ENCODE data around the gene ARL4C. TPM values are rescaled to one million over a fixed set of nuclear protein-coding genes. Genes with fewer than 3 reads are reported as not detected.
A peak's percentile ranks its signal among the peaks of the same experiment; 100 is the strongest.

ARL4C gene
- total RNA-seq, 1 donor = 133 TPM

- no peaks in the 10 kb centered on the region for H3K27me3 ChIP-seq (ENCODE audit: insufficient read depth, low read length)
- DNase-seq (ENCODE audit: insufficient read length, low spot score, missing footprints) = no peak
- H3K36me3 ChIP-seq (ENCODE audit: insufficient read depth, low read length) = no peaks in the 10 kb centered on the region
- H3K79me2 ChIP-seq (ENCODE audit: insufficient read depth, low read length) = no peaks in the 10 kb centered on the region
- H3K4me3 ChIP-seq (ENCODE audit: insufficient read depth, low read length) = no peak overlapping the region
- no peak overlapping the region for H3K4me2 ChIP-seq (ENCODE audit: insufficient read depth, low read length)
- TF ChIP-seq CTCF (IDR thresholded peaks at IDR 0.05; ENCODE audit: extremely low read depth, low read depth, low read length) = no peak
- H3K4me1 ChIP-seq (ENCODE audit: insufficient read depth, low read length) = peaks cover 16% of the 10 kb centered on the region
- H3K9me3 ChIP-seq (ENCODE audit: low read depth, low read length) = peaks cover 2% of the 10 kb centered on the region
- no peak overlapping the region for H3K27ac ChIP-seq (ENCODE audit: low read depth, low read length)
- no peak overlapping the region for H2AFZ ChIP-seq (ENCODE audit: low read length)
- no peaks in the 10 kb centered on the region for H4K20me1 ChIP-seq (ENCODE audit: insufficient read depth, low read length)
Observed at GRCh38 chr2:234468503-234468902, 28.4 kb downstream of the ARL4C start.

- Histone ChIP-seq H3K9me3 (ENCODE audit: low read depth, low read length) (peaks cover 2% of the 10 kb centered on the region), H3K79me2 (ENCODE audit: insufficient read depth, low read length) (no peaks in the 10 kb centered on the region), H3K36me3 (ENCODE audit: insufficient read depth, low read length) (no peaks in the 10 kb centered on the region), H3K4me3 (ENCODE audit: insufficient read depth, low read length) (no peak overlapping the region), H4K20me1 (ENCODE audit: insufficient read depth, low read length) (no peaks in the 10 kb centered on the region), H2AFZ (ENCODE audit: low read length) (no peak overlapping the region), H3K27me3 (ENCODE audit: insufficient read depth, low read length) (no peaks in the 10 kb centered on the region), H3K4me2 (ENCODE audit: insufficient read depth, low read length) (no peak overlapping the region), H3K4me1 (ENCODE audit: insufficient read depth, low read length) (peaks cover 16% of the 10 kb centered on the region), H3K27ac (ENCODE audit: low read depth, low read length) (peak overlapping the region; percentile 55)
- TF ChIP-seq CTCF (IDR thresholded peaks at IDR 0.05; ENCODE audit: extremely low read depth, low read depth, low read length) = no peak
- peak; percentile 89 for DNase-seq (ENCODE audit: insufficient read length, low spot score, missing footprints)
Observed at GRCh38 chr2:234467289-234467688, 29.6 kb downstream of the ARL4C start.

- Histone ChIP-seq H2AFZ (ENCODE audit: low read length) (no peak overlapping the region), H3K27me3 (ENCODE audit: insufficient read depth, low read length) (no peaks in the 10 kb centered on the region), H3K9me3 (ENCODE audit: low read depth, low read length) (peaks cover 2% of the 10 kb centered on the region), H3K79me2 (ENCODE audit: insufficient read depth, low read length) (no peaks in the 10 kb centered on the region), H3K27ac (ENCODE audit: low read depth, low read length) (no peak overlapping the region), H3K36me3 (ENCODE audit: insufficient read depth, low read length) (no peaks in the 10 kb centered on the region), H3K4me2 (ENCODE audit: insufficient read depth, low read length) (no peak overlapping the region), H3K4me1 (ENCODE audit: insufficient read depth, low read length) (peaks cover 10% of the 10 kb centered on the region), H4K20me1 (ENCODE audit: insufficient read depth, low read length) (no peaks in the 10 kb centered on the region), H3K4me3 (ENCODE audit: insufficient read depth, low read length) (no peak overlapping the region)
- no peak for DNase-seq (ENCODE audit: insufficient read length, low spot score, missing footprints)
- no peak for TF ChIP-seq CTCF (IDR thresholded peaks at IDR 0.05; ENCODE audit: extremely low read depth, low read depth, low read length)
Observed at GRCh38 chr2:234464291-234464645, 32.6 kb downstream of the ARL4C start.

GRCh38 chr2:234463626-234464290 lies 33.1 kb downstream of the ARL4C start:
- no peaks in the 10 kb centered on the region for H3K27me3 ChIP-seq (ENCODE audit: insufficient read depth, low read length)
- no peak overlapping the region for H3K4me3 ChIP-seq (ENCODE audit: insufficient read depth, low read length)
- peaks cover 2% of the 10 kb centered on the region for H3K9me3 ChIP-seq (ENCODE audit: low read depth, low read length)
- H3K36me3 ChIP-seq (ENCODE audit: insufficient read depth, low read length) = no peaks in the 10 kb centered on the region
- H3K4me2 ChIP-seq (ENCODE audit: insufficient read depth, low read length) = no peak overlapping the region
- no peak for TF ChIP-seq CTCF (IDR thresholded peaks at IDR 0.05; ENCODE audit: extremely low read depth, low read depth, low read length)
- no peaks in the 10 kb centered on the region for H3K79me2 ChIP-seq (ENCODE audit: insufficient read depth, low read length)
- H2AFZ ChIP-seq (ENCODE audit: low read length) = no peak overlapping the region
- H3K27ac ChIP-seq (ENCODE audit: low read depth, low read length) = no peak overlapping the region
- H3K4me1 ChIP-seq (ENCODE audit: insufficient read depth, low read length) = peaks cover 6% of the 10 kb centered on the region
- DNase-seq (ENCODE audit: insufficient read length, low spot score, missing footprints) = no peak
- H4K20me1 ChIP-seq (ENCODE audit: insufficient read depth, low read length) = no peaks in the 10 kb centered on the region
